Measurements from ENCODE around the gene ATXN10. TPM values are rescaled to one million over a fixed set of nuclear protein-coding genes. Genes with fewer than 3 reads are reported as not detected.

Gene ATXN10
- total RNA-seq, 4 donors from 2014 or later = 83.5 to 127 (median 96.6) TPM

DNA sequence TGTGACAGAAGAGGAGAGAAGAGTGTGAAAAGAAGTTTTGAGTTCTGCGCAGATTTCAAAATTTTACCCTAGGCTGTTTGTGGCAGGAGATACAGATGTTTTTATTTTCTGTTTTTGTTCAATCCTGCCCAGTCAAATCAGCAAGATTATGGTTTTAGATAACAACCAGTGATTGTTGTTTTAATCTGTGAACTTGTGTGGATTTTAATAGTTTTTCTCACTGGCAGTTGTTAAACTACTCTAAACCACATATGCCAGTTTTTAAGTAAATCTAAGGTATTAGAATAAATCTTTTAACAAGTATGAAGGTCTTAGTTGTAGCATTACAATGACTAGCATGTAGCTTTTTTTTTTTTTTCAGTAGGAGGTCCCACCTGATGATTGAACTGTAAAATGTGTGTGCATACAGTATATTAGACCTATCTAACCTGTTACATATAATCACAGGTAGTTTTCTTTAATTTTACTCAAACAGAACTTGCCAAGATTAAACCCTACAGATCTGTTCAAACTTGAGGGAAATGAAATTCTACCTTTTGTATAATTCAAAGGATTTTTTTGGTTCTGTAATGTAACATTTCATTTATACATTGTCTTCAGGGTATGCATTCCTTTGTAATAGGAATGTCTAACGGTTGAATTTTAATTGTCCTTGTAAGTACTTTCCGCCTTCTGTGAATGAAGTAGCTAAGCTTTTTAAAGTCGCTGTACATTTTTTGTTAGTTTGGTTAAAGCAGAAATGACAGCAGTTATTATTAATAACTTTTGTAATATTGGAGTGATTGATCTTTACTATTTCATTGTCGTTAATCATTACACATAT is 13.3 kb downstream of the ATXN10 start:
- TF ChIP-seq, protein P1, sequence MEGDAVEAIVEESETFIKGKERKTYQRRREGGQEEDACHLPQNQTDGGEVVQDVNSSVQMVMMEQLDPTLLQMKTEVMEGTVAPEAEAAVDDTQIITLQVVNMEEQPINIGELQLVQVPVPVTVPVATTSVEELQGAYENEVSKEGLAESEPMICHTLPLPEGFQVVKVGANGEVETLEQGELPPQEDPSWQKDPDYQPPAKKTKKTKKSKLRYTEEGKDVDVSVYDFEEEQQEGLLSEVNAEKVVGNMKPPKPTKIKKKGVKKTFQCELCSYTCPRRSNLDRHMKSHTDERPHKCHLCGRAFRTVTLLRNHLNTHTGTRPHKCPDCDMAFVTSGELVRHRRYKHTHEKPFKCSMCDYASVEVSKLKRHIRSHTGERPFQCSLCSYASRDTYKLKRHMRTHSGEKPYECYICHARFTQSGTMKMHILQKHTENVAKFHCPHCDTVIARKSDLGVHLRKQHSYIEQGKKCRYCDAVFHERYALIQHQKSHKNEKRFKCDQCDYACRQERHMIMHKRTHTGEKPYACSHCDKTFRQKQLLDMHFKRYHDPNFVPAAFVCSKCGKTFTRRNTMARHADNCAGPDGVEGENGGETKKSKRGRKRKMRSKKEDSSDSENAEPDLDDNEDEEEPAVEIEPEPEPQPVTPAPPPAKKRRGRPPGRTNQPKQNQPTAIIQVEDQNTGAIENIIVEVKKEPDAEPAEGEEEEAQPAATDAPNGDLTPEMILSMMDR (IDR thresholded peaks at IDR 0.05; ENCODE audit: low read depth) = no peak

DNA sequence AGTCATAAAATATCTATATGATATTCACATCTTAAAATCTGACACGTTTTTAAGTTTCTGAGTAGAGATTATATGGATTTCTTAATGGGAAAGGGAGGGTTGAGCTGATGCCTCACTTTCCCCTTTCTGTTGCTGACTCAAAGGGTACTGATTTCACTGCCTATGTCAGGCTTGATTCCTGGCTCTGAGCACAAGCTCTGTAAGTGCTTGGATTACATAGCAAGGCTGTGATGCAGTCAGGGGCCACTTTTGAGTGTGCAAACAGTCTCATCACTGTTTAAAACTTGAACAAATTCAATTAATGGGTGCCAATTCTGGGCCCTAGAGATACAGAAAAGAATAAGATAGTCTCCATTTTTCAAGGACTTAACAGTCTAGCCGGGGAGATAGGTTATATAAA is 14.4 kb downstream of the ATXN10 start:
- TF ChIP-seq, protein P1 (IDR thresholded peaks at IDR 0.05; ENCODE audit: low read depth) = no peak

DNA sequence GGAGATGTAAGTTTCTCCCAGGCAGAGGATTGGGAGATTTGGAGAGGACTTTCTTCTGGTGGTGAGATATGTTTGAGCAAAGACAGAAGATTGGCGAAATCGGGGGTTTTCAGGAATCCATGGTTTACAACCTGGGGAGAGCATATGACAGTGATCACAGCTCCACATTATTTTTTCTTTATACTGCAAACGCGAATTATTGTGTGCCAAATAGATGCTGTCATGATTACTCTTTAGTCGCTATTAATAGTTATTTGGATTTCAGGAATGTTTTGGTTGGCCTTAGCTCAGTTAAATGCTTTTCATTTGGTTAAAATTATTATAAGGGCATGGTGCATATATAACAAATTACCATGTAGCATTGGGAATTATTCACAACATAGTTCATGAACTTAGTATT is 15.2 kb downstream of the ATXN10 start:
- TF ChIP-seq, protein P1 (IDR thresholded peaks at IDR 0.05; ENCODE audit: low read depth) = no peak

DNA sequence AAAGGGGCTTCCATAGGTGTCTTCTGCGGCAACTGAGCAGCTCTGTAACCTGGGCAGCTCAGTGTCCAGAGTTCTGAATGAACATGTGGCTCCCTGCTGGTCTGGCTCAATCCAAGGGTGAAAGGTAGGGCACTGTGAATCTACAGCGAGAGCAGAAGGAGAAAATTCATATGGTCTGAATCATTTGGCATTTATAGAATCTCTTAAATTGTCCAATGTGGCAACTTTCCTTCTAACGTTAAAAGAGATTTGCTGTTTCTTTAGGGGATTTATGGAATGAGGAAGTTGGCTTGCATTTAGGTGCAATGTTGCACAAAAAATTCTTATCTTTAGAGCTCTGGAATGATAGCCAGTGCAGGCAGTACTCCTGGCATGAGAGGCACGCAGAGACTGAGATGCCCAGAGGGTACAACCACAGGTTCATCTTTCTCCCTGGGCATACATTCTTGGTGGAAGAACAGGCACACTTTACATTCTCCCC is 17.0 kb downstream of the ATXN10 start:
- TF ChIP-seq, protein P1 (IDR thresholded peaks at IDR 0.05; ENCODE audit: low read depth) = no peak

DNA sequence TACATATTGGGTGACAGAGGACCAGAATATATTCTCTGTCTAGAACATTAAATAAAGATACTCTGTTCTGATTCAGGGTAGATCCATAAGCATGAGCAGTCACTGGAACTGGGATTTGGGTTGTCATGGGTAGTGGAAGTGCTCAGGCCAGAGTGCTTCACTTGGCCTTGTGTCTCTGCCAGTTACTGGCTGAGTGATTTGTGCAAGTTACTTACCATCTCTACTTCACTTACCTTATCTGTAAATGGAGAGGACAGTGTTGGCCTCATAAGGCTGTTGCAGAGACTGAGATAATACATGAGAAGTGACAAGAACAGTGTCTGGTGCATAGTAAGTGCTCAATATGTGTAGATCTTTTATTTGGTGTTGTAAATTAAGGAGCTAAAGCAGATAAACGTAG is 17.6 kb downstream of the ATXN10 start:
- TF ChIP-seq, protein P1 (IDR thresholded peaks at IDR 0.05; ENCODE audit: low read depth) = no peak

DNA sequence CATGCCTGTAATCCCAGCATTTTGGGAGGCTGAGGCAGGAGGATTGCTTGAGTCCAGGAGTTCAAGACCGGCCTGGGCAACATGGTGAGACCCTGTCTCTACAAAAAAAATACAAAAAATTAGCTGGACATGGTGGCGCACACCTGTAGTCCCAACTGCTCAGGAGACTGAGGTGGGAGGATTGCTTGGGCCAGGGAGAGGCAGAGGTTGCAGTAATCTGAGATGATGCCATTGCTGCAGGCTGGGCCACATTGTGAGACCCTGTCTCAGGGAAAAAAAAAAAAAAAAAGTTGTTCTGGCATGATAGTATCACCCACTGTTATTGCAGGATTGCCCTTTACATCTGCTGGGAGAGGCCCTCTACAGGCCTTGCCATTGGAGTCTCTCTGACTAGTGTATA is 18.4 kb downstream of the ATXN10 start:
- TF ChIP-seq, protein P1 (IDR thresholded peaks at IDR 0.05; ENCODE audit: low read depth) = no peak

DNA sequence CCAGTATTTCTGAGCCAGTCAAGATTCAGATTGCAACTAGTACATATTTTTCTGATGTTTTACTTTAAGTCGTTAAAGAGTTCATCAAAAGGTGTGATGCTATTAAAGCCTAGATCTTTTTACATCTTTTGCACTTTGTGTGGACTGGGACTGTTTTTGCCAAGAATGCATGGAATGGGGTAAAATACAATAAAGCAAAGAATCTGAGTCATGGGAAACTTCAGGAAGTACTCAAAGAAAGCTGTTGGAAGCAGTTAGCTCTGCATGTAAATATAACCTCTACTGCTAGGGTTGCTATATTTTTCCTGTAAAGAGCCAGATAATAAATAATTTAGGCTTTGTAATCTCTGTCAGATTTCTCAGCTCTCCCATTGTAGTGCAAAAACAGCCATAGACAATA is 20.9 kb downstream of the ATXN10 start:
- TF ChIP-seq, protein P1 (IDR thresholded peaks at IDR 0.05; ENCODE audit: low read depth) = no peak

Measured in subcutaneous adipose tissue (tissue), 4 donors.